AG04450 (cell line): Measurements from ENCODE around the gene DYRK2. TPM values are rescaled to one million over a fixed set of nuclear protein-coding genes. Genes with fewer than 3 reads are reported as not detected.

ENCODE experiments used
- CTCF ChIA-PET: fragments of 300-600, 350-600 bp; formaldehyde crosslinking; extraction: SDS; loops from one replicate; lab custom pipeline; 2022; ENCODE audit warnings: antibody characterized with exemption, inconsistent platforms; lab: Charles Lee
- POLR2A ChIA-PET: fragments of 350-600 bp; formaldehyde crosslinking; extraction: SDS; loops from one replicate; lab custom pipeline; 2021; ENCODE audit warnings: antibody characterized with exemption, inconsistent platforms; lab: Yijun Ruan, JAX
- DNase-seq: peaks from one replicate; pipeline ENCODE4 v3.0.0-alpha.2; 2011; ENCODE audit warnings: low read depth, low spot score
- H3K27ac ChIP-seq: one replicate; pipeline ENCODE4 v1.5.1; 2012; ENCODE audit warnings: low read depth, low read length, control low read depth
- H3K27me3 ChIP-seq: one replicate; pipeline ENCODE4 v1.6.0; 2012; ENCODE audit warnings: low read length; ENCODE audit not compliant: control insufficient read depth, insufficient read depth
- H3K4me3 ChIP-seq: 2 replicates; pipeline ENCODE4 v1.5.1; 2011; ENCODE audit warnings: mild to moderate bottlenecking, low read depth, low read length, control low read depth
- H3K9me3 ChIP-seq: 2 replicates; pipeline ENCODE4 v1.5.1; 2012; ENCODE audit warnings: low read length; ENCODE audit not compliant: control insufficient read depth, insufficient read depth
- polyA plus RNA-seq: library from polyadenylated mRNA; depleted of rRNA; stranded (reverse); fragments of >200 nt; gene quantifications from 2 replicates; pipeline ENCODE4 v1.2.3, GENCODE V29; 2011
- TF ChIP-seq, protein P1 (sequence below): IDR thresholded peaks from 2 replicates; pipeline ENCODE4 v1.5.1; 2011; ENCODE audit warnings: low read depth, low read length, control low read depth, inconsistent platforms

DYRK2 gene
- polyA plus RNA-seq, 1 experiment: 15.3 TPM

DNA sequence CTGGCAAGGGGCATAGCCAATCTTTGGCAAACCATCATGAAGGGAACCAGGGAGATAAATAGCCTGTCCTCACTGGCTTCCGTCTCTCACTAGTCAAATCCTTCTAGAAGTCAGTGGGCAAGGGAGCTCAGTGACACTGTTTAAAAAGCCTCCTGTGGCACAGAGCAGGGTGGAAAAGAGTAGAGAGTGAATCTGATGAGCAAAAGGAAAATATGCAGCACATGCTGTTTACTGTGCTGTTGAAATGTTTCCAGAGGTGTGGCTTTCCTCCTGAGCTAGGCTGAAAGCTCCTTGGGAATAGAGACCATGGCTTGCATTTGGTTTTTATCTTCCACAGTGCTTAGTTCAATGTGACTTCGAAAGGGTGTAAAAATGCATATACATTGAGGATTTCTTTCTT is 7.7 kb upstream of the DYRK2 start:
- no peak overlapping the region for H3K4me3 ChIP-seq
- H3K27ac ChIP-seq: no peak overlapping the region
- no peak for DNase-seq
- CTCF ChIA-PET: no interaction called here
- POLR2A ChIA-PET: no interaction called here
- H3K27me3 ChIP-seq: peaks cover 4% of the 10 kb centered on the region
- TF ChIP-seq, protein P1, sequence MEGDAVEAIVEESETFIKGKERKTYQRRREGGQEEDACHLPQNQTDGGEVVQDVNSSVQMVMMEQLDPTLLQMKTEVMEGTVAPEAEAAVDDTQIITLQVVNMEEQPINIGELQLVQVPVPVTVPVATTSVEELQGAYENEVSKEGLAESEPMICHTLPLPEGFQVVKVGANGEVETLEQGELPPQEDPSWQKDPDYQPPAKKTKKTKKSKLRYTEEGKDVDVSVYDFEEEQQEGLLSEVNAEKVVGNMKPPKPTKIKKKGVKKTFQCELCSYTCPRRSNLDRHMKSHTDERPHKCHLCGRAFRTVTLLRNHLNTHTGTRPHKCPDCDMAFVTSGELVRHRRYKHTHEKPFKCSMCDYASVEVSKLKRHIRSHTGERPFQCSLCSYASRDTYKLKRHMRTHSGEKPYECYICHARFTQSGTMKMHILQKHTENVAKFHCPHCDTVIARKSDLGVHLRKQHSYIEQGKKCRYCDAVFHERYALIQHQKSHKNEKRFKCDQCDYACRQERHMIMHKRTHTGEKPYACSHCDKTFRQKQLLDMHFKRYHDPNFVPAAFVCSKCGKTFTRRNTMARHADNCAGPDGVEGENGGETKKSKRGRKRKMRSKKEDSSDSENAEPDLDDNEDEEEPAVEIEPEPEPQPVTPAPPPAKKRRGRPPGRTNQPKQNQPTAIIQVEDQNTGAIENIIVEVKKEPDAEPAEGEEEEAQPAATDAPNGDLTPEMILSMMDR: no peak
- no peaks in the 10 kb centered on the region for H3K9me3 ChIP-seq

DNA sequence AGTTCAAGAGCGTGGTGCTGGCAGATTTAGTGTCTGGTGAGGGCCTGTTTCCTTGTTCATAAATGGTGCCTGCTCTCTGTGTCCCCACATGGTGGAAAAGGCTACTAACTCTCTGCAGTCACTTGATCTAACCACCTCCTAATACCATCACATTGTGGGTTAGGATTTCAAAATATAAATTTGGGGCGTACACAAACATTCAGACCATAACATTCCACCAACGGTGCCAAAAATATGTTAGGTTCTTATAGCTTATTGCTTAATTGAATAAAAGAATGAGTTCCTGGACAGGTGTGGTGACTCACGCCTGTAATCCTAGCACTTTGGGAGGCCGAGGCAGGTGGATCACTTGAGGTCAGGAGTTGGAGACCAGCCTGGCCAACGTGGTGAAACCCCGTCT is 3.4 kb upstream of the DYRK2 start:
- Histone ChIP-seq H3K9me3 (no peaks in the 10 kb centered on the region), H3K4me3 (no peak overlapping the region), H3K27me3 (peaks cover 4% of the 10 kb centered on the region), H3K27ac (no peak overlapping the region)
- ChIA-PET CTCF (interaction anchor here (1.4 kb wide), 1 partner anchor 289 kb away, joined by 5 read pairs; no protein-coding TSS in a partner anchor), POLR2A (no interaction called here)
- DNase-seq: no peak
- TF ChIP-seq, protein P1: no peak

GRCh38 chr12:67645601-67646000 is 2.9 kb upstream of the DYRK2 start:
- Histone ChIP-seq H3K27me3 (no peaks in the 10 kb centered on the region), H3K9me3 (no peaks in the 10 kb centered on the region), H3K4me3 (no peak overlapping the region), H3K27ac (no peak overlapping the region)
- ChIA-PET CTCF (interaction anchor here (0.8 to 2.1 kb wide), 3 partner anchors 19 to 301 kb away, joined by 3 to 5 read pairs (median 4); no protein-coding TSS in a partner anchor), POLR2A (no interaction called here)
- TF ChIP-seq, protein P1: no peak
- DNase-seq: no peak

GRCh38 chr12:67646775-67647174 is 1.8 kb upstream of the DYRK2 start:
- POLR2A ChIA-PET: no interaction called here
- DNase-seq: no peak
- Histone ChIP-seq H3K9me3 (no peaks in the 10 kb centered on the region), H3K4me3 (no peak overlapping the region), H3K27me3 (no peaks in the 10 kb centered on the region), H3K27ac (no peak overlapping the region)
- TF ChIP-seq, protein P1: no peak
- CTCF ChIA-PET: interaction anchor here (0.7 to 2.1 kb wide), 2 partner anchors 290 to 299 kb away, joined by 4 to 10 read pairs; no protein-coding TSS in a partner anchor

- Histone ChIP-seq H3K27me3 (no peaks in the 10 kb centered on the region), H3K4me3 (peak overlapping the region; percentile 83), H3K27ac (no peak overlapping the region), H3K9me3 (no peaks in the 10 kb centered on the region)
- ChIA-PET CTCF (interaction anchor here (1.0 to 2.1 kb wide), 5 partner anchors 9 to 299 kb away, joined by 3 to 10 read pairs (median 4); no protein-coding TSS in a partner anchor), POLR2A (interaction anchor here (1.3 to 1.9 kb wide), 3 partner anchors 10 to 212 kb away, joined by 3 to 6 read pairs (median 5); no protein-coding TSS in a partner anchor)
- TF ChIP-seq, protein P1: no peak
- DNase-seq: no peak
Measured at GRCh38 chr12:67647181-67647798, 1.3 kb upstream of the DYRK2 start.
